GM21576 (cell line): ENCODE measurements around the gene DCX.
"Not testable (repeated sequence)": the region's sequence is repeated elsewhere in the genome, so short reads cannot be mapped to it uniquely, and the experiment has no call there.

Experiments
- ATAC-seq: cut with Tn5 transposase; IDR thresholded peaks from one replicate; pipeline ENCODE4 v1.9.1; 2021; ENCODE audit warnings: mild to moderate bottlenecking, moderate library complexity; ENCODE audit not compliant: unreplicated experiment

DCX gene

GRCh38 chrX:111375747-111376146, 36.2 kb downstream of the DCX start:
- ATAC-seq = no peak

GRCh38 chrX:111372086-111372485, 39.9 kb downstream of the DCX start:
- no peak for ATAC-seq

GRCh38 chrX:111365770-111366325, 46.1 kb downstream of the DCX start:
- ATAC-seq = no peak

GRCh38 chrX:111363741-111364140, 48.3 kb downstream of the DCX start:
- no peak for ATAC-seq

GRCh38 chrX:111361751-111362150, 50.2 kb downstream of the DCX start:
- no peak for ATAC-seq

- no peak for ATAC-seq
These were observed 51.2 kb downstream of the DCX start for GRCh38 chrX:111360839-111361238.

DNA sequence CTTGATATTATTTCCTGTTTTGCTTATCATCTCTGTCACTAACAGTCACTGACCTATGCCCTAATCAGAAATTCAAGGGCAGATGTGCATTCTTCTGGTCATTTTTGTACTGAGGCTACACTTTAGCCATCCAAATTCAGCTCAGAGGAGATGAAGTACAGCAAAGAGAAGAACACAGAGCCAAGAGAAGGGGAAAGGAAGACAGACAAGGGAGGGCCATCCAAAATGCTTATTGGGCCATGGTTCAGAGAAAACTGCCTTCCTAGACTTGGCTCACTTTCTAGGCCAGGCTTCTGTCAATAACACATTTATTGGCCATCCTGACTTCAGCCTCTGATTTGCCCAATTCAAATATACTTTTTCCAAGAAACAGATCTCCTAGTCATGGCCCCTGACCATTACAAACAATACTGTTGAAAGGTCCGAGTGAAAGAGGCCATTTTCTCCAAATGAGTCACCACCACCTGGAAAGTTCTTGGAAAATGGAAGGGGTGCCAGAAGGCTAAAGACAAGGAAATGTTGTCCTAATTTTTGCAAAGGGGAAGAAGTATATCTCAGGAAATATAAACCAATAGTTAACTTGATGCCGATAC, 56.4 kb downstream of the DCX start:
- ATAC-seq = no peak

DNA sequence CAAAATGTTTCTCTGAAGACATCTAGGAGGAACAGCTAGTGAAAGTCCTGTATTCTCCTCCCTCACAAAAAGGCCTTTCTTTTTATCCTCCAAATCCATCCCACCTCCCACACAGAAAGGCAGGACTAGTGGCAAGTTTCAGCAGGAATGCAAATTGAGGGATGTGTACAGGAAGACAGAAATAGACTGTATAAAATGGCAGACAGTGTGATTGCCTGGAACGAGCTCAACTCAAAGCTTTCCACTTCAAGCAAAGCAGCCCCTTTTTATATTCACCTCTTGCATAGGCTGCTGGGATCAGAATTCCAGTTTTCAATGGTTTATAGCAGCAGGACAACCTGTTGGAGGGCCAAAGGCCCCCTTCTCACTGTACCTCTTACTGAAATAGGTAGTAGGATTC, 57.5 kb downstream of the DCX start:
- no peak for ATAC-seq

- no peak for ATAC-seq
These were observed 58.2 kb downstream of the DCX start for GRCh38 chrX:111353793-111354192.

DNA sequence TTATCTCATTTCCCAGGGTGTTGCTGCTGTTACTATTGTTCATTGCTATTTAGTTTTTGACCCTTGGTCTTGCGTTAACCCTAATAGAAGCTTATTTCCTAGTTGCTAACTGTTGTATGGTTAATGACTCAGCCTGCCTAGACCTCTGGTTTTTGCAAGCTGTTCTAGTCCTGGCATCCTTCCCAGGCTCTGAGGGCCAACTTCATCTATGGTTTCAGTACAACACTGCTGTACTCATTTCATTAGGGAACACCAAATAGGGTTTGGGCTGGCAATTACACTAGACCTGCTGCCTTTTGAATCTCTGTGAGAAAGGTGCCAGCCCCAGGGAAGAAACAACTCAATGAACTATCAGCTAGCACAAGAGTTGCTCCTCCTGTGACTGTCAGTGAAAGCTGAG, 59.6 kb downstream of the DCX start:
- no peak for ATAC-seq

DNA sequence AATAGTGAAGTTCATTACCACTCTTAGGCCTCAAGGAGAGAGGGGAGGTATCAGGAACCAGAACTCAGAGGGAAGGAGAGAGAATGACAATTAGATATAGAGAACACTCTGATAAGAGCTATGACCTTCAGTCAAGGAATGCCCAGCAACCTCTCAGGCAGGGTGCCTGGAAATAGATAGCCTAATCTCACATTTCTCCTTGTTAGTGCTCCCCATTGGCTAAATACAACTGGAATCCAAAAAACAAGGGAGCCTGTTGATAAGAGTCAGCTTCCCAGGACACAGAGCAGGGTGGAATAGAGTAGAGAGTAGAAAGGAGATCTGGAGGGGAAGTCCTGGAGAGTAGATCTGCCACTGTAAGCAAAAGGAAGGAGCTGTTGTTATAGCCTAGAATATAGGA, 62.1 kb downstream of the DCX start:
- no peak for ATAC-seq

GRCh38 chrX:111349101-111349500, 62.9 kb downstream of the DCX start:
- no peak for ATAC-seq

- ATAC-seq = no peak
These were observed 63.6 kb downstream of the DCX start for GRCh38 chrX:111348429-111348828.

- ATAC-seq = not testable (repeated sequence)
These were observed 65.8 kb downstream of the DCX start for GRCh38 chrX:111346150-111346549.

- ATAC-seq = no peak
These were observed 71.9 kb downstream of the DCX start for GRCh38 chrX:111340054-111340453.

DNA sequence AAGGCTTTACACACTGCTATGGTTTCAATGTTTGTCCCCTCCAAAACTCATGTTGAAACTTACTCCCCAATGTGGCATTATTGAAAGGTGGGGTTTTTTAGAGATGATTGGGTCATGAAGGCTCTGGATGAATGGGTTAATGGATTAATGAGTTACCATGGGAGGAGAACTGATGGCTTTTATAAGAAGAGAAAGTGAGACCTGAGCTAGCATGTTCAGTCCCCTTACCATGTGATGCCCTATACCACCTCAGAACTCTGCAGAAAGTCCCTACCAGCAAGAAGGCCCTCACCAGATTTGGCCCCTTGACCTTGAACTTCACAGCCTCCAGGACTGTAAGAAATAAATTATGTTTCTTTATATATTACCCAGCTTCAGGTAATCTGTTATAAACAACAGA, 72.8 kb downstream of the DCX start:
- no peak for ATAC-seq

DNA sequence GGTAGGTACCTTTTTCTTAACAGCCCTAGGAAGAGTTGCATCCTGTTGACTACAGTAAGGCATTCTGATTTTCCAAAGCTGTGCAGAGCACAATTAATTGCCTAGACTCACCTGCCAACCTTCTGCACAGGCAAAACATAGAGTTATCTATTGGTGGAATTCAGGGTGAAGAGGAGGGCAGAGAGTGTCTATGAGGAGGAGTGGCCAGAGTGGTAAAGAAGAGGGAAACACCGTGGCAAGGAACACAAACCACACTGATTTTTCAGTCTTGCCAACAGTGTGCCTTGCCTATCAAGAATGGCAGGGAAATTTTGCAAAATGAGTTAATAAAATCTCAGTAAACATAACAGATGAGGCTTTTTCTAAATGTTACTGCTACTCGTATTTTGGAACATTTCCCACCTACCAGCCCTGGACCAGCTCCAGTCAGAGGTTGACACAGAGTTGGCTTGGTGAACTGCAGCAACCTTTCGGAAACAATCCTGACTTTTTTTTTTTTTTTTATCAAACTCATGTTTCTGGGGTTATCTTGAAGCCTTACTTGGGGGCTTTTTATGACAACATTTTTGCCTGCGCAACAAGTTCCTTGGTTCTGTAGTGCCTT, 73.8 kb downstream of the DCX start:
- no peak for ATAC-seq

GRCh38 chrX:111337067-111337637, 74.8 kb downstream of the DCX start:
- no peak for ATAC-seq

GRCh38 chrX:111336141-111336540, 75.9 kb downstream of the DCX start:
- no peak for ATAC-seq

DNA sequence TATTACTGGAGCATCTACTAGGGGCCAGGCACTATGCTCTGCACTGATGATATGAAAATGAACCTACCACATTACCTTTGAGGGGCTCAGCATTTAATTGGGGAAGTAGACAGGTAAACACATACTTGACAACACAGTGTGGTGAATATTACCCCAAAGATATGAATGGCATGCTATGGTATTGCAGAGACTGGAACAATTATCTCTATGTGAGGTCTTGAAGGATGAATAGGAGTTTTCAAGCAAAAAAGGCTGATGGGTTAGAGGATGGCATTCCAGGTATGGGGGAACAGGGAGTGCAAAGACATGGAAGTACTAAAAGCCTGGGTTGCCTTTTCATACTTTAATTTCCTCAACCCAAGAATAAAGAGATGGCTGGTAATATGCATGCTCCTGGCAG, 82.6 kb downstream of the DCX start:
- ATAC-seq = no peak

- no peak for ATAC-seq
These were observed 83.1 kb downstream of the DCX start for GRCh38 chrX:111328858-111329257.

DNA sequence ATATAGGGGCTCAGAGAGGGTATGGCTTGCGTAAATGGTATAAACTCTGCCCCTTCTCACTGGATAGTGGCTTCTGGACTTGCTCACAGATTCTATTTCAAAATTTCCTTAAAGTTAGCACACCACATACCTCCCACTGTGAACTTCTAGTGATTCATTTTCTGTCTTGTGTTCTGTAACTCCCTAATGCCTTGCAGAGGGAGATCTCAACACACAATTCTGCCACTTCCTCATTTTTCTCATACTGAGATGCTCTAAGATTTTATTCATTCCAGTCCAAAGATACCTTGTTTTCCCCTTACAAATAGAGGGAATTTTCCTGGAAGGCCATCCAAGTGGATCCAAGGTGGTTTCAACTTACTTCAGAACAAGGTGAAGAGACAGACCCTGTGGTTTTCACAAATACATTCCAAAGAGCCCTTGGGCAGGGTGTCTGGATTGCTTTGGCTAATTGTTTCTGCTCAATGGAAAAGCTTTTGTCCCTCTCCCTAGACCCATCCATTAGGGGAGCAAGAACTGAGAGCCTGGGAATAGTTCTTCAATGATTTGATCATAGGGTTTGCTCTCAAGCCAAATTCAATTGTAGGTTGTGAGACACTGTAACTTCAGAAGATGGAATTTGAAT, 89.6 kb downstream of the DCX start:
- no peak for ATAC-seq
